GM19035 (cell line): ENCODE measurements around the gene KRTAP4-16.
"Not testable (repeated sequence)": the region's sequence is repeated elsewhere in the genome, so short reads cannot be mapped to it uniquely, and the experiment has no call there.

ENCODE experiments used
- ATAC-seq: cut with Tn5 transposase; IDR thresholded peaks from one replicate; pipeline ENCODE4 v1.9.1; 2021; ENCODE audit not compliant: unreplicated experiment

The KRTAP4-16 gene

GRCh38 chr17:41076788-41077187 is 25.2 kb downstream of the KRTAP4-16 start:
- no peak for ATAC-seq

DNA sequence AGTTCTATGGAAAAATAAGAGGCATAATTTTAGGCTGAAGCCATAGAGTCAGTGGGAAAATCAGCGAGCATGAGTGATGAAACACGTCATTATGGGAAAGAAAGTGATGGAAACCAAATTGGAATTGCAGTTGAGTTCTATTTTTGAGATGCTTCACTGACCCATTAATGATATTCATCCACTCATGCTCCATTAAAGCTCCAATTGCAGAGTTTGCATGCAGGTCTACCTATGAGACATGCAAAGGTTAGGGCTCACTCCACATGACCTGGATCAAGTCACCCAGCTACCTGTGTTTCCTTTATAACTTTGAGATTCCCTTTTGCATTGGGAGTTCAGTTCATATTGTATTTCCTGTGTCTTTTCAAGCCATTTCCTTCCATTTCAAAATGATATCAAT is 28.3 kb downstream of the KRTAP4-16 start:
- no peak for ATAC-seq

DNA sequence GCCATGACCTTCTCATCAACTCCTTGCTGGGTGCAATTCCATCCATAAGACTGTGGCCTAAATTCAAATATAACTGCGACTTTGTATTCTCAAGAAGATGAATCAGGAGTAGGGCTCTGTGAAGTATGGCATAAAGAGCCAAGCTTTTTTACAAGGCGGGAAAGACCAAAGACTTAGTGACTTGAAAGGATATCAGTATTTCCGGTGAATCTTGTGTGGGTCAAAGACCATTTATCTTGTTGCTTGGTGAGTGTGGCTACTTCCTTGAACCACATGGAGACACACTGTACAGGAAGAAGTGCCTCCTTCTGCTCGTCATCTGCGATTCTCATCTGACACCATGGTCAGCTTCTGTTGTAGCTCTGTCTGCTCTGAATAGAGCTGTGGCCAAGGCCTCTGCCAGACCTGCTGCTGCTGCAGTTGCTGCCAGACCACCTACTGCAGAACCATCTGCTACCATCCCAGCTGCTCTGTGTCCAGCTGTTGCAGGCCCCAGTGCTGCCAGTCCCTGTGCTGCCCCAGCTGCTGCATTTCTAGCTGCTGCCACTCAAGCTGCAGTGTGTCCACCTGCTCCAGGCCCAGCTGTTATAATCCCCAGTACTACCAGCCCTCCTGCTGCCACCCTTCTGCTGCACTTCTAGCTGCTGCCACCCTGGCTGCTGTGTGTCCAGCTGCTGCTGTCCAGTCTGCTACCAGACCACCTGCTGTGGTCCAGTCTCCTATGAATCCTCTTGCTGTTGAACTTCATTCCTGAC is 30.2 kb downstream of the KRTAP4-16 start:
- ATAC-seq, result no peak

DNA sequence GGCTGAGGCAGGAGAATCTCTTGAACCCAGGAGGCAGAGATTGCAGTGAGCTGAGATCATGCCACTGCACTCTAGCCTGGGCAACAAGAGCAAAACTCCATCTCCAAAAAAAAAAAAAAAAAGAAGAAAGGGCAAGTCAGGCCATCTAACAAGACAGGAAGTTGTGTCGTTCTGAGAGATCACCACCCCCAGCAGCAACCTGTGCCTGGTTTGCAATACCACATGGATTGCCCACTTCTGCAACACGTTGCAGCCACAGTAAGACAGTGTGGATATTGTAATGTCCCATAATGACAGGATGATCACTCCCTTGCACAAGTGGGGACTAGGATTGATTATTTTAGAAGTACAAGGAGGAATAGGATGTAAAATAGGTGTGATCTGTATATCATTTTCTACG is 33.0 kb downstream of the KRTAP4-16 start:
- no peak for ATAC-seq

GRCh38 chr17:41067281-41067680 is 34.7 kb downstream of the KRTAP4-16 start:
- ATAC-seq, result no peak

GRCh38 chr17:41065829-41066624 is 36.0 kb downstream of the KRTAP4-16 start, which contains the start of gene KRTAP2-4:
Gene KRTAP2-4, minus strand, starts transcription at chr17:41065879. Its CDS starts 34 bp downstream, at chr17:41065845.
- ATAC-seq, result no peak

- not testable (repeated sequence) for ATAC-seq
Measured at GRCh38 chr17:41065016-41065689, 36.9 kb downstream of the KRTAP4-16 start.

DNA sequence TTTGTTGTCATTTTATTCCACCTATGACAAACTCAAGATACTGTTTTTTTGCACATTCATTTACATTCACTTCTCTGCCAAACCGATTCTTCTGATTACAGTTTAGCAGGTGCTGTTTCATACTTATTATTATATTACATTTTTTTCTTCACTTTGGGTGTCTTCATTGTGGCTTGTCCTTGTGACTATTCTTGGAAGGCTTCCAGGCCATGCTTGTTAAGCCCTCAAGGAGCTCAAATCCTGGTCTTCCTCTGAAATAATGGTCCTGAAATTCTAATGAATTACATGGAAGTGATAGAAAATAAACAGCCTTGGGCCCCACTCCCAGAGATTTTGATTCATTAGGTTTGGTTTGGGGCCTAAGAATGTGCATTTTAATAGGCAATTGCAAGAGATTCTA is 37.7 kb downstream of the KRTAP4-16 start:
- no peak for ATAC-seq

DNA sequence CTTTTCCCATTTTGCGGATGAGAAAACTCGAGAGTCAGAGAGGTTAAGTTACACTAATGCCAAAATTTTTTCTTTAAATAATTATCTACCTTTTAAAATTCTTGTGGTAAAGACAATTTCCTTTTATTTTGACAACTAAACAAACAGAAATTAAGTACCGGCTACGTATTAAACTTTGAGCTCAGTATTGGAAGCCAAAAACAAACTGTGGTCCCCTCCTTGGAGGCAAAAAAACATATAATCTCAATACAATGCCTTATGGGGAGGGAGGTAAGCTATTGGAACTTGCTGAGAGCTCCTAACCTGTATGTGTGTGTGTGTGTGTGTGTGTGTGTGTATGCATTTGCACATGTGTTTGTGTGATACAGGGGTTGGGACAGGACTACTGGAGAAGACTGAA is 38.6 kb downstream of the KRTAP4-16 start:
- no peak for ATAC-seq

- no peak for ATAC-seq
Measured at GRCh38 chr17:41061964-41062363, 40.0 kb downstream of the KRTAP4-16 start.

DNA sequence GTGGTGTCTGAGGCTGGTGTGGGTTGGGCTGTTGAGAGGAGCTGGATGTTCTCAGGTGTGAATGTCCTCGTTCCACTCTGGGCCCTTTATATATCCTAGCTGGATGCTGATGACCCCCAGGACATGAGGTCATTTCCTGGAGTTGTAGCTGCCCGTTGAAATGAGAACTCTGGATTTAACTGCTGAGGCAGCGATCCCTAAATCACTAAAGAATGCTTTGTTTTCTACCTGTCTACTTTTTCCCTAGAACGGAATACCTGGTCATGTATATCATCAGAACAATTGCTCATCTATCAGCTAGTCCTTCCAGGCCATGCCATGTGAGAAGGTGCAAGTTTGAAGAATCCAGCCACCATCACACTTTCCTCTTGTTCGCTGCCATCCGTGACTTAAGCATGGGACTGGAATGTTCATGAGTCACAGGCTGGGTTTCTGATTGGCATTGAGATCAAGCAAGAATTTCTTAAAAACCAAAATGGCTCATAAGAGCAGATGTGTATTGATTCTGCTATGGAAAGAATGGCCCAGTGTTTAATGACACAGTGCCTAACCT is 41.9 kb downstream of the KRTAP4-16 start, which contains the start of gene KRTAP2-3:
KRTAP2-3 (minus strand) TSS at position 63 of the 553 bp plus-strand sequence. CDS start 64 bp downstream, outside the sequence.
- no peak for ATAC-seq

- not testable (repeated sequence) for ATAC-seq
Measured at GRCh38 chr17:41059276-41060051, 42.5 kb downstream of the KRTAP4-16 start.

- no peak for ATAC-seq
Measured at GRCh38 chr17:41058741-41059140, 43.3 kb downstream of the KRTAP4-16 start.

DNA sequence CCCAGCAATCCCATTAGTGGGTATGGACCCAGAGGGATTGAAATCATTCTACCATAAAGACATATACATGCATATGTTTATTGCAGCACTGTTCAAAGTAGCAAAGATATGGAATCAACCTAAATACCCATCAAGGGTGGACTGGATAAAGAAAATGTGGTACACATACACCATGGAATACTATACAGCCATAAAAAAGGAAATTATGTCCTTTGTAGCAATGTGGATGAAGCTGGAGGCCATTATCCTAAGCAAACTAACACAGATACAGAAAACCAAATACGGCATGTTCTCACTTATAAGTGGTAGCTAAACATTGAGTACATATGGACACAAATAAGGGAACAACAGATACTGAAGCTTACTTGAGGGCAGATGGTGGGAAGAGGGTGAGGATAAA is 44.5 kb downstream of the KRTAP4-16 start:
- no peak for ATAC-seq

GRCh38 chr17:41055130-41055529 is 46.9 kb downstream of the KRTAP4-16 start, which contains the start of gene KRTAP2-2:
Gene KRTAP2-2, minus strand, starts transcription at chr17:41055230. Its CDS starts 19 bp downstream, at chr17:41055211.
- not testable (repeated sequence) for ATAC-seq

GRCh38 chr17:41054556-41054955 is 47.5 kb downstream of the KRTAP4-16 start:
- ATAC-seq, result not testable (repeated sequence)

- no peak for ATAC-seq
Measured at GRCh38 chr17:41054025-41054424, 48.0 kb downstream of the KRTAP4-16 start.

- ATAC-seq, result no peak
Measured at GRCh38 chr17:41052566-41052965, 49.4 kb downstream of the KRTAP4-16 start.
